GM10248 (cell line): Measurements from ENCODE around the gene DTX4.

Experiments
- CTCF ChIA-PET: fragments of 300-600 bp; sonication (Branson Sonifier 250); formaldehyde crosslinking; extraction: SDS; loops from one replicate; lab custom pipeline; 2021; ENCODE audit warnings: antibody characterized with exemption; lab: Yijun Ruan, JAX
- POLR2A ChIA-PET: fragments of 350-650 bp; sonication (Branson Sonifier 250); formaldehyde crosslinking; extraction: SDS; loops from one replicate; lab custom pipeline; 2020; ENCODE audit warnings: antibody characterized with exemption; lab: Yijun Ruan, JAX
- DNase-seq: peaks from one replicate; pipeline ENCODE4 v3.0.0; 2012; ENCODE audit errors: extremely low spot score
- CTCF ChIP-seq: IDR thresholded peaks from 2 replicates; pipeline ENCODE4 v1.5.1; 2012; ENCODE audit warnings: mild to moderate bottlenecking, low read depth; ENCODE audit errors: extremely low read depth, missing control alignments, control extremely low read depth

DTX4 gene

GRCh38 chr11:59201353-59201752 lies 29.4 kb downstream of the DTX4 start:
- no peak for DNase-seq

GRCh38 chr11:59204746-59205145 lies 32.8 kb downstream of the DTX4 start:
- POLR2A ChIA-PET: no interaction called here
- DNase-seq: no peak
- CTCF ChIA-PET: interaction anchor here (1.4 to 36.1 kb wide), 6 partner anchors 9 to 54 kb away, joined by 4 to 962 read pairs (median 8); partner anchors contain the start of genes DTX4 and MPEG1
- TF ChIP-seq CTCF: no peak

More at GRCh38 chr11:59201353-59201752, 29.4 kb downstream of the DTX4 start:
- ChIA-PET CTCF (interaction anchor here (1.3 to 36.1 kb wide), 8 partner anchors 8 to 43 kb away, joined by 4 to 962 read pairs (median 8); partner anchors contain the start of gene DTX4), POLR2A (no interaction called here)
- TF ChIP-seq CTCF: peak; percentile 22

- POLR2A ChIA-PET: no interaction called here
Observed at GRCh38 chr11:59205648-59206047, 33.7 kb downstream of the DTX4 start.

GRCh38 chr11:59206635-59207034 lies 34.7 kb downstream of the DTX4 start:
- no peak for DNase-seq
- TF ChIP-seq CTCF: peak; percentile 52
- ChIA-PET CTCF (interaction anchor here (0.7 to 36.1 kb wide), 12 partner anchors 8 to 64 kb away, joined by 3 to 962 read pairs (median 6); partner anchors contain the start of gene DTX4), POLR2A (no interaction called here)

More at GRCh38 chr11:59205648-59206047, 33.7 kb downstream of the DTX4 start:
- no peak for TF ChIP-seq CTCF
- CTCF ChIA-PET: interaction anchor here (1.2 to 36.1 kb wide), 9 partner anchors 7 to 65 kb away, joined by 3 to 962 read pairs (median 10); partner anchors contain the start of gene DTX4
- no peak for DNase-seq

GRCh38 chr11:59207988-59208451 lies 36.1 kb downstream of the DTX4 start:
- peak; percentile 66 for TF ChIP-seq CTCF
- peak; percentile 62 for DNase-seq
- ChIA-PET CTCF (interaction anchor here (0.9 to 36.1 kb wide), 6 partner anchors 13 to 50 kb away, joined by 3 to 962 read pairs (median 4); partner anchors contain the start of gene DTX4), POLR2A (no interaction called here)

GRCh38 chr11:59208956-59209355 lies 37.0 kb downstream of the DTX4 start:
- ChIA-PET POLR2A (no interaction called here), CTCF (interaction anchor here (0.8 to 36.1 kb wide), 8 partner anchors 10 to 51 kb away, joined by 3 to 962 read pairs (median 4); partner anchors contain the start of gene DTX4)
- TF ChIP-seq CTCF: no peak
- no peak for DNase-seq
